Measurements from ENCODE around the gene C20orf204. TPM values are rescaled to one million over a fixed set of nuclear protein-coding genes. Genes with fewer than 3 reads are reported as not detected.
A peak's percentile ranks its signal among the peaks of the same experiment; 100 is the strongest.

C20orf204 gene
- total RNA-seq, 2 donors from 2014 or later = 4.0 to 4.1 TPM

- Histone ChIP-seq H3K9ac (ENCODE audit: extremely low read depth, low read length, poor library complexity, severe bottlenecking) (no peak overlapping the region), H3K9me3 (ENCODE audit: control insufficient read depth, low read length) (no peaks in the 10 kb centered on the region), H3K27me3 (ENCODE audit: control insufficient read depth, insufficient read depth, low read length, poor library complexity, severe bottlenecking) (peaks cover 46% of the 10 kb centered on the region), H3K4me3 (ENCODE audit: low read length) (peak overlapping the region; percentile 70), H3K36me3 (ENCODE audit: control insufficient read depth, insufficient read depth, low read length) (no peaks in the 10 kb centered on the region), H3K4me1 (ENCODE audit: control insufficient read depth, insufficient read depth, low read length) (no peaks in the 10 kb centered on the region), H3K27ac (ENCODE audit: low read depth, low read length) (no peak overlapping the region)
- DNase-seq = peak; percentile 94
- 3 to 33% methylated on average over 4 to 52 of the region's 52 CpGs for WGBS, 2 experiments (ENCODE audit: insufficient coverage in 1 of 2, insufficient read length in 1 of 2)
- Mint-ChIP-seq H3K9me3 (no peaks in the 10 kb centered on the region), H3K4me1 (peaks cover 19% of the 10 kb centered on the region), H3K4me3 (peak overlapping the region; percentile 41), H3K36me3 (ENCODE audit: low read depth) (no peaks in the 10 kb centered on the region), H3K27me3 (ENCODE audit: insufficient read depth) (peaks cover 53% of the 10 kb centered on the region), H3K27ac (no peak overlapping the region)
- TF ChIP-seq, protein P1, sequence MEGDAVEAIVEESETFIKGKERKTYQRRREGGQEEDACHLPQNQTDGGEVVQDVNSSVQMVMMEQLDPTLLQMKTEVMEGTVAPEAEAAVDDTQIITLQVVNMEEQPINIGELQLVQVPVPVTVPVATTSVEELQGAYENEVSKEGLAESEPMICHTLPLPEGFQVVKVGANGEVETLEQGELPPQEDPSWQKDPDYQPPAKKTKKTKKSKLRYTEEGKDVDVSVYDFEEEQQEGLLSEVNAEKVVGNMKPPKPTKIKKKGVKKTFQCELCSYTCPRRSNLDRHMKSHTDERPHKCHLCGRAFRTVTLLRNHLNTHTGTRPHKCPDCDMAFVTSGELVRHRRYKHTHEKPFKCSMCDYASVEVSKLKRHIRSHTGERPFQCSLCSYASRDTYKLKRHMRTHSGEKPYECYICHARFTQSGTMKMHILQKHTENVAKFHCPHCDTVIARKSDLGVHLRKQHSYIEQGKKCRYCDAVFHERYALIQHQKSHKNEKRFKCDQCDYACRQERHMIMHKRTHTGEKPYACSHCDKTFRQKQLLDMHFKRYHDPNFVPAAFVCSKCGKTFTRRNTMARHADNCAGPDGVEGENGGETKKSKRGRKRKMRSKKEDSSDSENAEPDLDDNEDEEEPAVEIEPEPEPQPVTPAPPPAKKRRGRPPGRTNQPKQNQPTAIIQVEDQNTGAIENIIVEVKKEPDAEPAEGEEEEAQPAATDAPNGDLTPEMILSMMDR (conservative IDR thresholded peaks at IDR 0.05) = peak; percentile 82
Observed at GRCh38 chr20:64083378-64083803, 47.4 kb downstream of the C20orf204 start.

GRCh38 chr20:64083804-64084684 is 48.1 kb downstream of the C20orf204 start, which contains the start of gene LKAAEAR1:
LKAAEAR1 (minus strand) TSS chr20:64084398; CDS start chr20:64084219, 179 bp downstream.
- peaks cover 17% of the 10 kb centered on the region for H3K4me1 Mint-ChIP-seq
- WGBS, 2 experiments (ENCODE audit: insufficient coverage in 1 of 2, insufficient read length in 1 of 2) = 4 to 5% methylated on average over 39 to 86 of the region's 86 CpGs
- TF ChIP-seq, protein P1 (conservative IDR thresholded peaks at IDR 0.05) = no peak
- H3K36me3 ChIP-seq (ENCODE audit: control insufficient read depth, insufficient read depth, low read length) = no peaks in the 10 kb centered on the region
- peak within 1 kb of the TSS; percentile 70 for H3K4me3 ChIP-seq (ENCODE audit: low read length)
- no peaks in the 10 kb centered on the region for H3K9me3 ChIP-seq (ENCODE audit: control insufficient read depth, low read length)
- no peaks in the 10 kb centered on the region for H3K36me3 Mint-ChIP-seq (ENCODE audit: low read depth)
- peak within 1 kb of the TSS; percentile 64 for H3K4me3 Mint-ChIP-seq
- H3K27ac ChIP-seq (ENCODE audit: low read depth, low read length) = no peak within 1 kb of the TSS
- peaks cover 51% of the 10 kb centered on the region for H3K27me3 ChIP-seq (ENCODE audit: control insufficient read depth, insufficient read depth, low read length, poor library complexity, severe bottlenecking)
- H3K27me3 Mint-ChIP-seq (ENCODE audit: insufficient read depth) = peaks cover 56% of the 10 kb centered on the region
- peak; percentile 68 for DNase-seq
- no peaks in the 10 kb centered on the region for H3K9me3 Mint-ChIP-seq
- H3K9ac ChIP-seq (ENCODE audit: extremely low read depth, low read length, poor library complexity, severe bottlenecking) = no peak within 1 kb of the TSS
- no peak within 1 kb of the TSS for H3K27ac Mint-ChIP-seq
- no peaks in the 10 kb centered on the region for H3K4me1 ChIP-seq (ENCODE audit: control insufficient read depth, insufficient read depth, low read length)

- peak; percentile 75 for DNase-seq
- Mint-ChIP-seq H3K27ac (no peak overlapping the region), H3K27me3 (ENCODE audit: insufficient read depth) (peaks cover 56% of the 10 kb centered on the region), H3K4me3 (peak overlapping the region; percentile 64), H3K9me3 (no peaks in the 10 kb centered on the region), H3K4me1 (peaks cover 16% of the 10 kb centered on the region), H3K36me3 (ENCODE audit: low read depth) (no peaks in the 10 kb centered on the region)
- 24% methylated on average over 23 of the region's 23 CpGs; no CpG with 5 or more reads in 1 of the 2 experiments for WGBS, 2 experiments (ENCODE audit: insufficient coverage in 1 of 2, insufficient read length in 1 of 2)
- TF ChIP-seq, protein P1 (conservative IDR thresholded peaks at IDR 0.05) = no peak
- no peak overlapping the region for H3K27ac ChIP-seq (ENCODE audit: low read depth, low read length)
- no peaks in the 10 kb centered on the region for H3K9me3 ChIP-seq (ENCODE audit: control insufficient read depth, low read length)
- H3K36me3 ChIP-seq (ENCODE audit: control insufficient read depth, insufficient read depth, low read length) = no peaks in the 10 kb centered on the region
- H3K9ac ChIP-seq (ENCODE audit: extremely low read depth, low read length, poor library complexity, severe bottlenecking) = no peak overlapping the region
- peak overlapping the region; percentile 70 for H3K4me3 ChIP-seq (ENCODE audit: low read length)
- H3K4me1 ChIP-seq (ENCODE audit: control insufficient read depth, insufficient read depth, low read length) = no peaks in the 10 kb centered on the region
- H3K27me3 ChIP-seq (ENCODE audit: control insufficient read depth, insufficient read depth, low read length, poor library complexity, severe bottlenecking) = peaks cover 51% of the 10 kb centered on the region
Observed at GRCh38 chr20:64084685-64085152, 48.7 kb downstream of the C20orf204 start.
